Esophagus muscularis mucosa (tissue), 4 donors: Measurements from ENCODE around the gene CYP4F22.

Experiments
- EP300 ChIP-seq: sonication (generic); formaldehyde crosslinking; IDR thresholded peaks from one replicate; pipeline ENCODE4 v1.6.1; 2017; ENCODE audit warnings: antibody characterized with exemption
- POLR2A ChIP-seq: fragments of 450-650 bp; IDR thresholded peaks from one replicate; pipeline ENCODE4 v1.6.1; 2017; ENCODE audit warnings: antibody characterized with exemption, moderate library complexity, mild to moderate bottlenecking, low read depth
- POLR2AphosphoS5 ChIP-seq, 2 donors: sonication (generic); formaldehyde crosslinking; IDR thresholded peaks; one replicate each; pipeline ENCODE4 v1.6.1; 2017; ENCODE audit warnings: antibody characterized with exemption in 2 of 2
- TF ChIP-seq, protein P1 (sequence below), 3 experiments: fragments of 200-600 bp in 2 of 3; fragments of 450-650 bp in 1 of 3; sonication (generic) in 2 of 3; IDR thresholded peaks; one replicate each; pipeline ENCODE4 v1.5.1; 2017 to 2019; ENCODE audit warnings: antibody characterized with exemption in 3 of 3, mild to moderate bottlenecking in 2 of 3, moderate library complexity in 1 of 3

GRCh38 chr19:15466851-15467733 is 41.2 kb upstream of the CYP4F22 start:
- TF ChIP-seq, protein P1, sequence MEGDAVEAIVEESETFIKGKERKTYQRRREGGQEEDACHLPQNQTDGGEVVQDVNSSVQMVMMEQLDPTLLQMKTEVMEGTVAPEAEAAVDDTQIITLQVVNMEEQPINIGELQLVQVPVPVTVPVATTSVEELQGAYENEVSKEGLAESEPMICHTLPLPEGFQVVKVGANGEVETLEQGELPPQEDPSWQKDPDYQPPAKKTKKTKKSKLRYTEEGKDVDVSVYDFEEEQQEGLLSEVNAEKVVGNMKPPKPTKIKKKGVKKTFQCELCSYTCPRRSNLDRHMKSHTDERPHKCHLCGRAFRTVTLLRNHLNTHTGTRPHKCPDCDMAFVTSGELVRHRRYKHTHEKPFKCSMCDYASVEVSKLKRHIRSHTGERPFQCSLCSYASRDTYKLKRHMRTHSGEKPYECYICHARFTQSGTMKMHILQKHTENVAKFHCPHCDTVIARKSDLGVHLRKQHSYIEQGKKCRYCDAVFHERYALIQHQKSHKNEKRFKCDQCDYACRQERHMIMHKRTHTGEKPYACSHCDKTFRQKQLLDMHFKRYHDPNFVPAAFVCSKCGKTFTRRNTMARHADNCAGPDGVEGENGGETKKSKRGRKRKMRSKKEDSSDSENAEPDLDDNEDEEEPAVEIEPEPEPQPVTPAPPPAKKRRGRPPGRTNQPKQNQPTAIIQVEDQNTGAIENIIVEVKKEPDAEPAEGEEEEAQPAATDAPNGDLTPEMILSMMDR (IDR thresholded peaks at IDR 0.05), result no peak
- TF ChIP-seq POLR2AphosphoS5 (IDR thresholded peaks at IDR 0.05) (peak; percentile 20 to 31), EP300 (no peak), POLR2A (no peak)
